Left kidney (tissue), 8 donors: ENCODE data around the gene OR3A1. TPM values are rescaled to one million over a fixed set of nuclear protein-coding genes. Genes with fewer than 3 reads are reported as not detected.
"Not testable (repeated sequence)": the region's sequence is repeated elsewhere in the genome, so short reads cannot be mapped to it uniquely, and the experiment has no call there.

Source experiments
- DNase-seq: peaks from one replicate; pipeline ENCODE4 v3.0.0-alpha.2; 2013
- long read RNA-seq, 8 donors: transcript quantifications; one replicate each; lab custom pipeline, GENCODE V29; 2026
- polyA plus RNA-seq: library from polyadenylated mRNA; unstranded; fragments of 120-200 nt; gene quantifications from one replicate; pipeline ENCODE4 v1.2.1, GENCODE V29; 2013; ENCODE audit not compliant: insufficient read length

Gene OR3A1
- polyA plus RNA-seq = 0.08 TPM
- long read RNA-seq, donor 1, partial matches to known transcripts = 0 of 1 reads
- long read RNA-seq, donor 1, other reads (novel, unspliced or antisense) = 0 of 1 reads
- long read RNA-seq, donor 2 = 0 reads
- long read RNA-seq, donor 3 = 0 reads
- long read RNA-seq, donor 4 = 0 reads
- long read RNA-seq, donor 5 = 0 reads
- long read RNA-seq, donor 6 = 0 reads
- long read RNA-seq, donor 7 = 0 reads
- long read RNA-seq, donor 8 = 0 reads

GRCh38 chr17:3298260-3298659 lies at the start of gene OR3A1:
TSS of gene OR3A1 (minus strand) at chr17:3298360. CDS start at chr17:3292582, 5,778 bp downstream.
- no peak for DNase-seq

DNA sequence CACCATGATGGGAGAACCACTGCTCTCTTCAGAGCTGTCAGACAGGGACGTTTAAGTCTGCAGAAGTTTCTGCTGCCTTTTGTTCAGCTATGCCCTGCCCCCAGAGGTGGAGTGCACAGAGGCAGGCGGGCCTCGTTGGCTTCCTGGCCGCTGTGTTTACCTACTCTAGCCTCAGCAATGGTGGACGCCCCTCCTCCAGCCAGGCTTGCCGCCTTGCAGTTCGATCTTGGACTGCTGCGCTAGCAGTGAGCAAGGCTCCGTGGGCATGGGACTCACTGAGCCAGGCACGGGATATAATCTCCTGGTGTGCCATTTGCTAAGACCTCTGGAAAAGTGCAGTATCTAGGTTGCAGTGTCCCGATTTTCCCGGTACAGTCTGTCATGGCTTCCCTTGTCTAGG lies 44.6 kb upstream of the OR3A1 start:
- not testable (repeated sequence) for DNase-seq

GRCh38 chr17:3335876-3336275 lies 37.7 kb upstream of the OR3A1 start:
- DNase-seq = no peak

GRCh38 chr17:3318336-3318735 lies 20.2 kb upstream of the OR3A1 start:
- DNase-seq = no peak

DNA sequence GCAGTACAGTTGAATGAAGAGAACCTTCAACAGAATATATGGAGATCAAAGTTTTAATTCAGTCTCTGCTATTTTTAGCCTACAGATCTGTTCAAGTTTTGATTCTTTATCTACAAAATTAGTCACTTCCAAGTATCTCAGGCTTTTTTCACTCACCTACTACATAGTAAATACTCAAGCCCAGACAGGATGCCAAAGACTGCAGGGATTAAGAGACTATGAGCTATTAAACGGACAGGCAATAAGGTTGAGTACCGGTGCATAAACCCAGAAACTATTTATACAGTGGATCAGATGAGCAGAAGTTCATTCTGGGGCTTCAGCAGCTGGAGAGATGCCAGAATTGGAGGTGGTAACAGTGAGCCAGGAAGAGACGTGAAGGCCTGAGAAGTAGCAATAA lies 18.7 kb upstream of the OR3A1 start:
- DNase-seq = no peak

DNA sequence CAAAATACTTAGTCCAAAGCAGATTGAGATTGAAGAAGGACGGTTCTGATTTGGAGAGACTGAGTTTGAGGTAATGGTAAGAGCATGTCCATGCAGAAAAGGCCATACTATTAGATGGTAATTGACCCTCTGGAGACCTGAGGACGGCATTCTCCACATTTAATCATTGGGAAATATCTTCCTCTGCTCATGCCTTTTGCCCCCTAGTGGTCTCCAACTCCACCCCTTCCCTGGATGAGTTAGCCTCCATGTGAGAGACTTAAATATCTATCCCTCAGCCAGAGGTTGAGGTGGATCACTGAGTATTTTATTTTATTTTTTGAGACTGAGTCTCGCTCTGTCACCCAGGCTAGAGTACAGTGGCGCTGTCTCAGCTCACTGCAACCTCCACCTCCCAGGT lies 10.4 kb upstream of the OR3A1 start:
- DNase-seq = no peak

DNA sequence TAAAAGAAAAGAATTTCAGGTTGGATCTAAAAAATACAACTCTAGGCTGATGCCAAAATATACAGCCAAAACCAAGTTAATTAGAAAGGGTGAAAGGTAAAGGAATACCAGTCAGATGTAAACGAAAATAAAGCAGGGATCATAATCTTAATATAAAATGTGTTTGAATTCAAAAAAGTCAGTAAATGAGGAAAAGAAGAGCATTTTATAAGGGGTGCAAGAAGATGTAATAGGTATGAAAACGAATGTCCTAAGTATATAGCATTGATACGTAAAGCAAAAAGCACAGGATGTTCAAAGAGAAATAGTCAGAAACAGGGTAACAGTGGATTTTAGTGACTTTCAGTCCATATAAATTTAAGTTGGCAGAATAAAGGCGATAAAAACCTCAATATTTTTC lies 2.5 kb downstream of the OR3A1 start:
- DNase-seq = no peak

- DNase-seq = not testable (repeated sequence)
Observed at GRCh38 chr17:3293548-3293947, 4.6 kb downstream of the OR3A1 start.

- no peak for DNase-seq
Observed at GRCh38 chr17:3282901-3283300, 15.3 kb downstream of the OR3A1 start.

DNA sequence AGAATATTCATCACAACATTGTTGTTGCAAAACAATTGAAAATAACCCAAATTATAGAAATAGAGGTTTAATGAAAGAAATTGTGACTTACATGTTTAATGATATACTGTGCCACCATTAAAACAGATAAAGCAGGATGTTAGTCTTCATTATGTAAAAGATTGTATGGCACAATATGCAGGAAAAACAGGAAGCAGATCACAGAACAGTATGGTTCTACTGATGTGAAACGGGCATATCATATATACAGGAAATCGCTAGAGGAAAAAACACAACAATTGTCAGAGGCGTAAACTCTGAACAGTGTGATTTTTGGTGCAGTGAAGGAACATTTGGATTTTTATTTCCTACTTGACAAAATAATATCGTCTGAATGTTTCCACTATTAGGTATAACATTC lies 22.0 kb downstream of the OR3A1 start:
- no peak for DNase-seq

DNA sequence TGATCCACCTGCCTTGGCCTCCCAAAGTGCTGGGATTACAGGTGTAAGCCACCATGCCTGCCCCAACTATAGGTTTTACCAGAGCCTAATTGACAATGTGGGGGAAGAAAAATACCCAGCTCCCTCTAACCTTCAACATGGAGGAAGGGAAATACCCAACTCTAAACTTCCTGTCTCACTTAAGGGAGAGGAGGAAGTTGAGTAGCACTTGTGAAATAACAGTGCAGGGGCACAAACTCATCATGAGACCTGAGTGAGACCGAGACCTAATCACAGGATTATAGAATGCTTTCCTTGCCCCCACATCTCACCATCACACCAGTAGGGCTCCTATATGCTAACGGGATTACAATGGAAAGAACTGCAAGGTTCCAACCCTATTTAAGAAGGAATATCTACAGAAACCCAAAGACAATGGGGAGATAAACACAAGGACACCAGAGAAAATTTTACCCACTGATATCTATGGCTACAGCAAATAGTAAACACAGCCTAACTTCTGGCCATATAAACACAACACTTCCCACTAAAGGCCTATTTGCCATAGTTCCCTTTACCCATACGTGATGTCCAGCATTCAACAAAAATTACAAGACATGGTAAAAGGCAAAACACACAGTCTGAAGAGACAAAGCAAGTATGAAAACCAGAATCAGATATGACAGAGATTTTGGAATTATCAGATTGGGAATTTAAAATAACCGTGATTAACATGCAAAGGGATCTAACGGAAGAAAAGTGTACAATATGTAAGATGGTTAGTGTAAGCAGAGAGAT lies 26.9 kb downstream of the OR3A1 start:
- DNase-seq = no peak

- DNase-seq = no peak
Observed at GRCh38 chr17:3260600-3260999, 37.6 kb downstream of the OR3A1 start.

- DNase-seq = no peak
Observed at GRCh38 chr17:3260163-3260562, 38.0 kb downstream of the OR3A1 start.

DNA sequence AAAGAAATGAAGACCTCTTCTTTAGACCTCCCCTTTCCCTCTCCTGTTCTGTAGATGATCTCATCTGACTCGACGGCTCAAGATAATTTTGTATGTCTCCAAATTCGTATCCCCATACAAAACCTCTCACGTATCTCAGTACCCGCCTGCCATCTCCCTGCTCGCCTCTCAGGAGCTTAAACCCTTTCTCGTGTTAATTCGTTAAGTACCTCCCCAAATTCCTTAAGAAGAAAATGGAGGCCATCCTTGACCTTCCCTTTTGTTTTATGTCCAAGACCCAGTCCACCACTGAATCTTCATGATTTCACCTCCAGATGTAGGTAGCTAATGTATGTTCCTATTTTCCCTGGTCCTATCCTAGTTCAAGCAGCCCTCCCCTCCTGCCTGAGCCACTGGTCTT lies 41.6 kb downstream of the OR3A1 start:
- DNase-seq = no peak

GRCh38 chr17:3249013-3249412 lies 49.1 kb downstream of the OR3A1 start:
- DNase-seq = not testable (repeated sequence)

- DNase-seq = not testable (repeated sequence)
Observed at GRCh38 chr17:3244841-3245240, 53.3 kb downstream of the OR3A1 start.

DNA sequence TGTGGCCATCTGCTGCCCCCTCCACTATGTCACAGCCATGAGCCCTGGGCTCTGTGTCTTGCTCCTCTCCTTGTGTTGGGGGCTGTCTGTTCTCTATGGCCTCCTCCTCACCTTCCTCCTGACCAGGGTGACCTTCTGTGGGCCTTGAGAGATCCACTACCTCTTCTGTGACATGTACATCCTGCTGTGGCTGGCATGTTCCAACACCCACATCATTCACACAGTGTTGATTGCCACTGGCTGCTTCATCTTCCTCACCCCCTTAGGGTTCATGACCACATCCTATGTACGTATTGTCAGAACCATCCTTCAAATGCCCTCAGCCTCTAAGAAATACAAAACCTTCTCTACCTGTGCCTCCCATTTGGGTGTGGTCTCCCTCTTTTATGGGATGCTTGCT lies 57.1 kb downstream of the OR3A1 start:
- not testable (repeated sequence) for DNase-seq

Other genes with a start within 250 kb of the OR3A1 start
- not detected for gene OR1D5, start 234.8 kb downstream of the OR3A1 start, polyA plus RNA-seq
- 0.03 TPM for gene OR1D2, start 193.9 kb downstream of the OR3A1 start, polyA plus RNA-seq
- gene OR1G1, start 170.8 kb downstream of the OR3A1 start, polyA plus RNA-seq = not detected
- gene OR1A2, start 100.8 kb downstream of the OR3A1 start, polyA plus RNA-seq = not detected
- gene OR1A1, start 90.7 kb downstream of the OR3A1 start, polyA plus RNA-seq = 0.08 TPM
- 0.70 TPM for gene OR3A2, start 87.9 kb upstream of the OR3A1 start, polyA plus RNA-seq
- gene OR1E1, start 100.0 kb upstream of the OR3A1 start, polyA plus RNA-seq = not detected
- gene OR3A3, start 113.0 kb upstream of the OR3A1 start, polyA plus RNA-seq = 0.10 TPM
- gene OR1E2, start 135.5 kb upstream of the OR3A1 start, polyA plus RNA-seq = not detected
- gene SPATA22, start 173.5 kb upstream of the OR3A1 start, polyA plus RNA-seq = 0.15 TPM
- 33.2 TPM for gene ASPA, start 177.6 kb upstream of the OR3A1 start, polyA plus RNA-seq